SK-N-SH (cell line): ENCODE measurements around the gene CELSR3. TPM values are rescaled to one million over a fixed set of nuclear protein-coding genes. Genes with fewer than 3 reads are reported as not detected.

Source experiments
- CTCF ChIA-PET: fragments of 300-600, 350-600 bp; formaldehyde crosslinking; extraction: SDS; loops from one replicate; lab custom pipeline; 2021; lab: Yijun Ruan, JAX
- POLR2A ChIA-PET: fragments of 350-600 bp; sonication (Branson Sonifier 250); formaldehyde crosslinking; extraction: SDS; loops from one replicate; lab custom pipeline; 2020; ENCODE audit warnings: antibody characterized with exemption, inconsistent platforms; lab: Yijun Ruan, JAX
- DNase-seq: peaks from one replicate; pipeline ENCODE4 v3.0.0; 2012
- H2AFZ ChIP-seq: fragments of 200-600 bp; sonication (generic); 2 replicates; pipeline ENCODE4 v1.8.1; 2016; ENCODE audit warnings: antibody characterized with exemption, mild to moderate bottlenecking, low read depth
- H3F3A ChIP-seq: fragments of 200-600 bp; sonication (generic); replicated peaks from 2 replicates; pipeline ENCODE3; 2016; ENCODE audit warnings: antibody characterized with exemption, mild to moderate bottlenecking; ENCODE audit not compliant: insufficient read depth
- H3K27ac ChIP-seq, 2 experiments: fragments of 200-500 bp in 1 of 2; fragments of 200-600 bp in 1 of 2; sonication (Bioruptor generic) in 1 of 2; sonication (generic), shearing (Covaris generic) in 1 of 2; 2 replicates each; pipeline versions ENCODE4 v1.5.1 to v1.6.1; 2014 to 2016; ENCODE audit warnings: low read depth in 2 of 2, inconsistent platforms in 1 of 2, low read length in 1 of 2, mild to moderate bottlenecking in 1 of 2, mixed read lengths in 1 of 2
- H3K27me3 ChIP-seq: fragments of 200-600 bp; sonication (generic), shearing (Covaris generic); 2 replicates; pipeline ENCODE4 v1.6.1; 2016; ENCODE audit warnings: mixed run types; ENCODE audit not compliant: insufficient read depth
- H3K36me3 ChIP-seq, 2 experiments: fragments of 200-500 bp in 1 of 2; fragments of 200-600 bp in 1 of 2; sonication (Bioruptor generic) in 1 of 2; sonication (generic) in 1 of 2; replicated peaks in 1 of 2; 2 replicates each; pipeline versions ENCODE3 to v1.5.1; 2014 to 2016; ENCODE audit warnings: low read length in 1 of 2, mild to moderate bottlenecking in 1 of 2; ENCODE audit not compliant: insufficient read depth in 2 of 2, control insufficient read depth in 1 of 2
- H3K4me1 ChIP-seq, 2 experiments: fragments of 200-500 bp in 1 of 2; fragments of 200-600 bp in 1 of 2; sonication (Bioruptor generic) in 1 of 2; sonication (generic), shearing (Covaris generic) in 1 of 2; 2 replicates each; pipeline versions ENCODE4 v1.5.1 to v1.6.1; 2014 to 2016; ENCODE audit warnings: low read depth in 1 of 2, low read length in 1 of 2, mixed run types in 1 of 2; ENCODE audit not compliant: insufficient read depth in 2 of 2, control insufficient read depth in 1 of 2
- H3K4me2 ChIP-seq: fragments of 200-600 bp; sonication (generic), shearing (Covaris generic); 2 replicates; pipeline ENCODE4 v1.6.1; 2017; ENCODE audit warnings: mixed run types
- H3K4me3 ChIP-seq, 2 experiments: fragments of 200-500 bp in 1 of 2; fragments of 200-600 bp in 1 of 2; sonication (Bioruptor generic) in 1 of 2; sonication (generic), shearing (Covaris generic) in 1 of 2; 2 replicates each; pipeline versions ENCODE4 v1.5.1 to v1.8.1; 2014 to 2016; ENCODE audit warnings: low read depth in 2 of 2, inconsistent platforms in 1 of 2, low read length in 1 of 2, mild to moderate bottlenecking in 1 of 2, mixed read lengths in 1 of 2, moderate library complexity in 1 of 2
- H3K79me2 ChIP-seq: fragments of 200-600 bp; sonication (generic); 2 replicates; pipeline ENCODE4 v1.8.1; 2017; ENCODE audit warnings: mild to moderate bottlenecking; ENCODE audit not compliant: insufficient read depth
- H3K9ac ChIP-seq: fragments of 200-600 bp; sonication (generic); 2 replicates; pipeline ENCODE4 v1.6.1; 2017; ENCODE audit warnings: mixed run types
- H3K9me2 ChIP-seq: fragments of 200-600 bp; sonication (generic); 2 replicates; pipeline ENCODE4 v1.6.1; 2017; ENCODE audit warnings: mixed run types
- H3K9me3 ChIP-seq: fragments of 200-600 bp; sonication (generic); 2 replicates; pipeline ENCODE4 v1.6.1; 2017; ENCODE audit warnings: mixed run types, mild to moderate bottlenecking, moderate library complexity
- H4K20me1 ChIP-seq: fragments of 200-600 bp; sonication (generic); 2 replicates; pipeline ENCODE4 v1.6.1; 2017; ENCODE audit warnings: mild to moderate bottlenecking, mixed run types; ENCODE audit not compliant: insufficient read depth
- CTCF ChIP-seq: fragments of 200-600 bp; sonication (generic); IDR thresholded peaks from 2 replicates; pipeline ENCODE4 v1.6.1; 2017; ENCODE audit warnings: antibody characterized with exemption, mild to moderate bottlenecking, moderate library complexity
- EZH2phosphoT487 ChIP-seq: fragments of 200-600 bp; sonication (generic); IDR thresholded peaks from 2 replicates; pipeline ENCODE4 v1.6.1; 2017; ENCODE audit warnings: low read depth, mixed run types, mild to moderate bottlenecking, antibody characterized with exemption, moderate library complexity, borderline replicate concordance
- FOSL2 ChIP-seq: IDR thresholded peaks from 2 replicates; pipeline ENCODE4 v1.4.0; 2012; ENCODE audit warnings: low read depth, mild to moderate bottlenecking, moderate library complexity, borderline replicate concordance
- IRF3 ChIP-seq: fragments of 150-350 bp; IDR thresholded peaks from 2 replicates; pipeline ENCODE4 v1.6.1; 2016; ENCODE audit warnings: mild to moderate bottlenecking, low read depth, low read length
- MAX ChIP-seq: IDR thresholded peaks from 2 replicates; pipeline ENCODE4 v1.4.0; 2012; ENCODE audit warnings: low read depth
- MXI1 ChIP-seq: IDR thresholded peaks from 2 replicates; pipeline ENCODE4 v1.6.1; 2012; ENCODE audit warnings: mild to moderate bottlenecking, low read depth, low read length, improper control_type of control experiment
- PBX3 ChIP-seq: IDR thresholded peaks from 2 replicates; pipeline ENCODE4; 2012
- POLR2AphosphoS5 ChIP-seq: IDR thresholded peaks from 2 replicates; pipeline ENCODE4 v1.6.1; 2012; ENCODE audit warnings: low read depth, low read length
- SIN3A ChIP-seq: IDR thresholded peaks from 2 replicates; pipeline ENCODE4 v1.6.1; 2012; ENCODE audit warnings: low read depth, mild to moderate bottlenecking, low read length, moderate library complexity, borderline replicate concordance
- TEAD4 ChIP-seq: IDR thresholded peaks from 2 replicates; pipeline ENCODE4 v1.4.0; 2012; ENCODE audit warnings: mild to moderate bottlenecking, borderline replicate concordance; ENCODE audit not compliant: insufficient read depth
- YY1 ChIP-seq: IDR thresholded peaks from 2 replicates; pipeline ENCODE4 v1.4.0; 2012; ENCODE audit warnings: low read depth, mild to moderate bottlenecking
- ZBTB33 ChIP-seq: IDR thresholded peaks from 2 replicates; pipeline ENCODE4 v1.4.0; 2012; ENCODE audit warnings: low read depth, borderline replicate concordance
- WGBS: methylation state at CpG from one replicate; pipeline ENCODE4 v1.1.6; 2017; ENCODE audit warnings: low lambda C conversion rate; 5-methylcytosine and 5-hydroxymethylcytosine counted together
- polyA plus RNA-seq, 3 experiments: library from polyadenylated mRNA; depleted of rRNA; stranded (reverse); fragments of >200 nt; gene quantifications; 2 replicates each; pipeline ENCODE4 v1.2.3, GENCODE V29; 2012

CELSR3 gene
- polyA plus RNA-seq, 1 of the 3 experiments (the other 2 are of a cell fraction), result 11.7 TPM

- WGBS, result 100% methylated on average over 3 of the region's 3 CpGs
Measured at GRCh38 chr3:48641396-48641795, 21.3 kb downstream of the CELSR3 start.

More at GRCh38 chr3:48641396-48641795, 21.3 kb downstream of the CELSR3 start:
- H3K27ac ChIP-seq, result no peak overlapping the region
- peaks cover 2 to 71% of the 10 kb centered on the region in 2 experiments for H3K36me3 ChIP-seq
- no peak overlapping the region for H3K9ac ChIP-seq
- no peak overlapping the region for H3K4me2 ChIP-seq
- H3K4me1 ChIP-seq, result peaks cover 4% of the 10 kb centered on the region in 2 experiments
- no peaks in the 10 kb centered on the region for H3F3A ChIP-seq
- TF ChIP-seq CTCF (no peak), MAX (no peak), IRF3 (no peak), EZH2phosphoT487 (no peak), ZBTB33 (no peak), PBX3 (no peak), SIN3A (no peak), TEAD4 (no peak), MXI1 (no peak), POLR2AphosphoS5 (no peak), FOSL2 (no peak), YY1 (no peak)
- no peaks in the 10 kb centered on the region for H3K9me3 ChIP-seq
- H3K9me2 ChIP-seq, result no peaks in the 10 kb centered on the region
- ChIA-PET CTCF (interaction anchor here (0.6 kb wide), 1 partner anchor 23 kb away, joined by 3 read pairs; no protein-coding TSS in a partner anchor), POLR2A (no interaction called here)
- H2AFZ ChIP-seq, result no peak overlapping the region
- 0 out of 2 replicates have a peak, but pooled peaks cover 8% of the 10 kb centered on the region for H3K79me2 ChIP-seq
- H3K4me3 ChIP-seq, result no peak overlapping the region
- H4K20me1 ChIP-seq, result no peaks in the 10 kb centered on the region
- no peaks in the 10 kb centered on the region for H3K27me3 ChIP-seq
- no peak for DNase-seq
